ENCODE results near the gene GSN. TPM values are rescaled to one million over a fixed set of nuclear protein-coding genes. Genes with fewer than 3 reads are reported as not detected.

GSN gene
- total RNA-seq, 2 experiments from 2014 or later = 1.9 to 2.2 TPM

- Mint-ChIP-seq H3K4me1 (ENCODE audit: low read depth) (peaks cover 14% of the 10 kb centered on the region), H3K27me3 (no peaks in the 10 kb centered on the region), H3K36me3 (ENCODE audit: low read depth) (no peaks in the 10 kb centered on the region), H3K27ac (no peak overlapping the region), H3K4me3 (no peak overlapping the region), H3K9me3 (no peaks in the 10 kb centered on the region)
- no peak for DNase-seq
- ChIA-PET CTCF (interaction anchor here (1.2 to 2.9 kb wide), 2 partner anchors 12 to 79 kb away, joined by 3 to 24 read pairs; no protein-coding TSS in a partner anchor), POLR2A (no interaction called here)
- intact Hi-C loops (cut with micrococcal nuclease) = no loop called here
- TF ChIP-seq CTCF (IDR thresholded peaks at IDR 0.05) = no peak
- ATAC-seq = peak; percentile 18
Measured at GRCh38 chr9:121322037-121322736, 54.2 kb downstream of the GSN start.

DNA sequence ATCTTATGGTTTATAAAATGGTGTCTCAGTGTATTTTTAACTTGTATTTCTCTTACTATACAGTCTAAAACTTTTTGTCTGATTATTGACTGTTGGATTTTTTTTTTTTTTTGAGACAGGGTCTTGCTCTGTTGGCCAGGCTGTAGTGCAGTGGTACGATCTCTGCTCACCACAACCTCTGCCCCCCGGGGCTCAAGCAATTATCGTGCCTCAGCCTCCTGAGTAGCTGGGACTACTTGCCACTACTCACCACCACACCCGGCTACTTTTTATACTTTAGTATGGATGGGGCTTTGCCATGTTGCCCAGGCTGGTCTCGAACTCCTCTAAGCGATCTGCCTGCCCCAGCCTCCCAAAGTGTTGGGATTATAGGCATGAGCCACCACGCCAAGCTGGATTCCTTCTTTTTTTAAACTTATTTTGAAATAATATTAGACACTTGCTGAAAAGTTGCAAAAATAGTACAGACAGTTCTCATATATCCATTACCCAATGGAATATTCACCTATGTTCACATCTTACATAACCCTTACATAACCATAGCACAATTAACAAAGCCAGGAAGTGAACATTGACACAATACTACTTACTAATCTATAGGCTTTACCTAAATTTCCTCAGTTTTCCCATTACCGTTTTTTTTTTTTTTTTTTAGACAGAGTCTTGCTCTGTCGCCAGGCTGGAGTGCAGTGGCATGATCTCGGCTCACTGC lies 54.9 kb downstream of the GSN start:
- intact Hi-C loops (cut with micrococcal nuclease) = no loop called here
- no peak for DNase-seq
- Mint-ChIP-seq H3K27me3 (no peaks in the 10 kb centered on the region), H3K36me3 (ENCODE audit: low read depth) (no peaks in the 10 kb centered on the region), H3K4me1 (ENCODE audit: low read depth) (peaks cover 14% of the 10 kb centered on the region), H3K4me3 (no peak overlapping the region), H3K9me3 (no peaks in the 10 kb centered on the region), H3K27ac (no peak overlapping the region)
- no peak for TF ChIP-seq CTCF (IDR thresholded peaks at IDR 0.05)
- ATAC-seq = no peak
- CTCF ChIA-PET = interaction anchor here (1.2 kb wide), 1 partner anchor 78 kb away, joined by 3 read pairs; no protein-coding TSS in a partner anchor
- POLR2A ChIA-PET = no interaction called here

DNA sequence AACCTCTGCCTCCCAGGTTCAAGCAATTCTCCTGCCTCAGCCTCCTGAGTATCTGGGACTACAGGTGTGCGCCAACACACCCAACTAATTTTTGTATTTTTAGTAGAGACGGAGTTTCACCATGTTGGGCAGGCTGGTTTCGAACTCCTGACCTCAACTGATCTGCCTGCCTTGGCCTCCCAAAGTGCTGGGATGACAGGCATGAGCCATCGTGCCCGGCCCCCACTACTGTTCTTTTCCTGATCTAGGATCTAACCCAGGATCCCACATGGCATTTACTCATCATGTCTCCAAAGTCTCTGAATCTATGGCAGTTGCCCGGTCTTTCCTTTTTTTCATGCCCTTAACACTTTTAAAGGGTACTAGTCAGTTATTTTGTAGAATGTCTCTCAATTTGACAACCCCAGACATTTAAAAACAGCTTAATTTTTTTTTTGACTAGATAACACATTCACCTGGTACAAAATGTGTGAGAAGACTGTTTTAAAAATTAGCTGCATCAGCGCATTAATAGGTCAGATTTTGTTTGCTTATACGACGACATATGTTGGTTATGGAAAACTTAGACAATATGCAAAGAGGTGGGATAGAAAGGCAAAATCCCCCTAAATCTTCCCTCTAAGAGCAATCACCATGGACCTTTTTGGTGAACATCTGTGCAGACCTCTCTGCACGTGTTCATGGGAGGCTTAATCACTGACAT lies 55.6 kb downstream of the GSN start:
- Mint-ChIP-seq H3K4me1 (ENCODE audit: low read depth) (peaks cover 14% of the 10 kb centered on the region), H3K27me3 (no peaks in the 10 kb centered on the region), H3K4me3 (no peak overlapping the region), H3K27ac (no peak overlapping the region), H3K36me3 (ENCODE audit: low read depth) (no peaks in the 10 kb centered on the region), H3K9me3 (no peaks in the 10 kb centered on the region)
- intact Hi-C loops (cut with micrococcal nuclease) = no loop called here
- DNase-seq = no peak
- ChIA-PET CTCF (interaction anchor here (0.9 kb wide), 1 partner anchor 84 kb away, joined by 3 read pairs; no protein-coding TSS in a partner anchor), POLR2A (no interaction called here)
- no peak for ATAC-seq
- TF ChIP-seq CTCF (IDR thresholded peaks at IDR 0.05) = no peak

- no peak for TF ChIP-seq CTCF (IDR thresholded peaks at IDR 0.05)
- Mint-ChIP-seq H3K27ac (no peak overlapping the region), H3K27me3 (no peaks in the 10 kb centered on the region), H3K9me3 (no peaks in the 10 kb centered on the region), H3K4me1 (ENCODE audit: low read depth) (peaks cover 14% of the 10 kb centered on the region), H3K4me3 (no peak overlapping the region), H3K36me3 (ENCODE audit: low read depth) (peaks cover 4% of the 10 kb centered on the region)
- intact Hi-C loops (cut with micrococcal nuclease) = no loop called here
- ChIA-PET CTCF (interaction anchor here (0.9 kb wide), 1 partner anchor 83 kb away, joined by 3 read pairs; no protein-coding TSS in a partner anchor), POLR2A (no interaction called here)
- ATAC-seq (no peak), DNase-seq (no peak)
Measured at GRCh38 chr9:121324316-121324715, 56.4 kb downstream of the GSN start.

Data from activated CD8-positive, alpha-beta T cell treated with anti-CD3 and anti-CD28 coated beads for 36 hours (primary cell).